ENCODE results near the gene C9orf85. TPM values are rescaled to one million over a fixed set of nuclear protein-coding genes. Genes with fewer than 3 reads are reported as not detected.
"Not testable (repeated sequence)": the region's sequence is repeated elsewhere in the genome, so short reads cannot be mapped to it uniquely, and the experiment has no call there.

C9orf85 gene
- total RNA-seq, 1 experiment from 2014 or later = 9.4 TPM

GRCh38 chr9:71896761-71897160 lies 14.7 kb upstream of the C9orf85 start:
- no peaks in the 10 kb centered on the region for H3K9me3 ChIP-seq
- no peaks in the 10 kb centered on the region for H3K27me3 ChIP-seq
- H3K4me3 ChIP-seq = no peak overlapping the region
- no peak for DNase-seq
- H3K36me3 ChIP-seq = no peaks in the 10 kb centered on the region

GRCh38 chr9:71897577-71897976 lies 13.9 kb upstream of the C9orf85 start:
- H3K4me3 ChIP-seq = no peak overlapping the region
- no peak for DNase-seq
- H3K27me3 ChIP-seq = no peaks in the 10 kb centered on the region
- H3K9me3 ChIP-seq = no peaks in the 10 kb centered on the region
- H3K36me3 ChIP-seq = no peaks in the 10 kb centered on the region

- not testable (repeated sequence) for H3K36me3 ChIP-seq, H3K4me3 ChIP-seq, DNase-seq, H3K27me3 ChIP-seq, H3K9me3 ChIP-seq
Observed at GRCh38 chr9:71898756-71899155, 12.7 kb upstream of the C9orf85 start.

GRCh38 chr9:71901695-71902597 lies 9.5 kb upstream of the C9orf85 start:
- Histone ChIP-seq H3K4me3 (no peak overlapping the region), H3K36me3 (no peaks in the 10 kb centered on the region), H3K9me3 (no peaks in the 10 kb centered on the region), H3K27me3 (no peaks in the 10 kb centered on the region)
- no peak for DNase-seq

- no peaks in the 10 kb centered on the region for H3K27me3 ChIP-seq
- no peaks in the 10 kb centered on the region for H3K9me3 ChIP-seq
- no peak overlapping the region for H3K4me3 ChIP-seq
- DNase-seq = no peak
- H3K36me3 ChIP-seq = no peaks in the 10 kb centered on the region
Observed at GRCh38 chr9:71904076-71904475, 7.4 kb upstream of the C9orf85 start.

- Histone ChIP-seq H3K4me3 (peak overlapping the region; percentile 79), H3K27me3 (no peaks in the 10 kb centered on the region), H3K36me3 (no peaks in the 10 kb centered on the region), H3K9me3 (no peaks in the 10 kb centered on the region)
- no peak for DNase-seq
Observed at GRCh38 chr9:71908825-71909224, 2.6 kb upstream of the C9orf85 start.

- peak overlapping the region; percentile 79 for H3K4me3 ChIP-seq
Observed at GRCh38 chr9:71909887-71910649, 1.4 kb upstream of the C9orf85 start.

GRCh38 chr9:71910650-71911060 lies 784 bp upstream of the C9orf85 start:
- no peak for DNase-seq
- H3K4me3 ChIP-seq = peak overlapping the region; percentile 79
- H3K9me3 ChIP-seq = no peaks in the 10 kb centered on the region
- no peaks in the 10 kb centered on the region for H3K36me3 ChIP-seq
- H3K27me3 ChIP-seq = no peaks in the 10 kb centered on the region

More at GRCh38 chr9:71909887-71910649, 1.4 kb upstream of the C9orf85 start:
- no peaks in the 10 kb centered on the region for H3K9me3 ChIP-seq
- peak; percentile 39 for DNase-seq
- no peaks in the 10 kb centered on the region for H3K36me3 ChIP-seq
- H3K27me3 ChIP-seq = no peaks in the 10 kb centered on the region

GRCh38 chr9:71911908-71912335 lies 483 bp downstream of the C9orf85 start:
- no peak for DNase-seq
- peak overlapping the region; percentile 79 for H3K4me3 ChIP-seq
- no peaks in the 10 kb centered on the region for H3K27me3 ChIP-seq
- H3K9me3 ChIP-seq = no peaks in the 10 kb centered on the region
- no peaks in the 10 kb centered on the region for H3K36me3 ChIP-seq

GRCh38 chr9:71915495-71915894 lies 4.1 kb downstream of the C9orf85 start:
- H3K9me3 ChIP-seq = no peaks in the 10 kb centered on the region

GRCh38 chr9:71916834-71917534 lies 5.5 kb downstream of the C9orf85 start:
- no peak overlapping the region for H3K4me3 ChIP-seq
- H3K9me3 ChIP-seq = no peaks in the 10 kb centered on the region
- no peak for DNase-seq
- H3K36me3 ChIP-seq = no peaks in the 10 kb centered on the region
- H3K27me3 ChIP-seq = no peaks in the 10 kb centered on the region

More at GRCh38 chr9:71915495-71915894, 4.1 kb downstream of the C9orf85 start:
- Histone ChIP-seq H3K36me3 (no peaks in the 10 kb centered on the region), H3K27me3 (no peaks in the 10 kb centered on the region), H3K4me3 (no peak overlapping the region)
- no peak for DNase-seq

- no peak for DNase-seq
- no peak overlapping the region for H3K4me3 ChIP-seq
- no peaks in the 10 kb centered on the region for H3K27me3 ChIP-seq
- H3K36me3 ChIP-seq = no peaks in the 10 kb centered on the region
- no peaks in the 10 kb centered on the region for H3K9me3 ChIP-seq
Observed at GRCh38 chr9:71918419-71918818, 7.0 kb downstream of the C9orf85 start.

GRCh38 chr9:71920456-71921189 lies 9.2 kb downstream of the C9orf85 start:
- Histone ChIP-seq H3K9me3 (no peaks in the 10 kb centered on the region), H3K4me3 (no peak overlapping the region), H3K27me3 (no peaks in the 10 kb centered on the region), H3K36me3 (no peaks in the 10 kb centered on the region)
- DNase-seq = no peak

- no peak for DNase-seq
- H3K27me3 ChIP-seq = no peaks in the 10 kb centered on the region
- H3K36me3 ChIP-seq = no peaks in the 10 kb centered on the region
- no peak overlapping the region for H3K4me3 ChIP-seq
- H3K9me3 ChIP-seq = no peaks in the 10 kb centered on the region
Observed at GRCh38 chr9:71921190-71921814, 9.9 kb downstream of the C9orf85 start.

- no peak overlapping the region for H3K4me3 ChIP-seq
- H3K36me3 ChIP-seq = no peaks in the 10 kb centered on the region
- no peak for DNase-seq
- no peaks in the 10 kb centered on the region for H3K27me3 ChIP-seq
- no peaks in the 10 kb centered on the region for H3K9me3 ChIP-seq
Observed at GRCh38 chr9:71924576-71924975, 13.1 kb downstream of the C9orf85 start.

GRCh38 chr9:71925834-71926233 lies 14.4 kb downstream of the C9orf85 start:
- no peak for DNase-seq
- no peaks in the 10 kb centered on the region for H3K27me3 ChIP-seq

More at GRCh38 chr9:71925834-71926233, 14.4 kb downstream of the C9orf85 start:
- H3K9me3 ChIP-seq = no peaks in the 10 kb centered on the region
- H3K4me3 ChIP-seq = no peak overlapping the region
- no peaks in the 10 kb centered on the region for H3K36me3 ChIP-seq
